A673 (cell line): ENCODE data around the gene CHORDC1. TPM values are rescaled to one million over a fixed set of nuclear protein-coding genes. Genes with fewer than 3 reads are reported as not detected.
"Not testable (repeated sequence)": the region's sequence is repeated elsewhere in the genome, so short reads cannot be mapped to it uniquely, and the experiment has no call there.

Experiments used
- BruUV-seq: library from RNA; stranded (reverse); fragments of 400-500 nt; replicated peaks from 2 replicates; lab custom pipeline; 2021; lab: Mats Ljungman, UMichigan
- CTCF ChIA-PET: fragments of 300-600 bp; sonication (Branson Sonifier 250); formaldehyde crosslinking; loops from one replicate; lab custom pipeline; 2022; ENCODE audit warnings: antibody characterized with exemption; lab: Charles Lee
- POLR2A ChIA-PET: fragments of 300-600 bp; sonication (Branson Sonifier 250); formaldehyde crosslinking; loops from one replicate; lab custom pipeline; 2022; ENCODE audit warnings: antibody characterized with exemption; ENCODE audit not compliant: low non-redundant PET; lab: Charles Lee
- DNase-seq: peaks from one replicate; pipeline ENCODE4 v3.0.0-alpha.2; 2015; ENCODE audit warnings: low spot score
- H3K27ac ChIP-seq: fragments of 200-600 bp; sonication (generic); 2 replicates; pipeline ENCODE4 v1.5.1; 2016; ENCODE audit warnings: mixed run types, low read depth, mild to moderate bottlenecking, mixed read lengths, antibody characterized with exemption, low read length; ENCODE audit not compliant: poor library complexity, severe bottlenecking
- H3K27me3 ChIP-seq: fragments of 200-600 bp; sonication (generic); replicated peaks from 2 replicates; pipeline ENCODE4 v1.6.1; 2017; ENCODE audit warnings: mixed run types, low read depth, mild to moderate bottlenecking, mixed read lengths, antibody characterized with exemption, low read length; ENCODE audit not compliant: insufficient read depth, poor library complexity
- H3K36me3 ChIP-seq: fragments of 200-600 bp; sonication (generic); 2 replicates; pipeline ENCODE4 v1.6.1; 2016; ENCODE audit warnings: mixed run types, mild to moderate bottlenecking, mixed read lengths, antibody characterized with exemption, low read length; ENCODE audit not compliant: insufficient read depth, poor library complexity, severe bottlenecking
- H3K4me1 ChIP-seq: fragments of 200-600 bp; sonication (generic); 2 replicates; pipeline ENCODE4 v1.6.1; 2017; ENCODE audit warnings: mixed run types, mild to moderate bottlenecking, mixed read lengths, antibody characterized with exemption, low read length; ENCODE audit not compliant: insufficient read depth, poor library complexity, severe bottlenecking
- H3K4me3 ChIP-seq: fragments of 200-600 bp; sonication (generic); 2 replicates; pipeline ENCODE4 v1.5.1; 2016; ENCODE audit warnings: low read depth, mixed run types, mild to moderate bottlenecking, mixed read lengths, low read length; ENCODE audit not compliant: poor library complexity, severe bottlenecking
- H3K9me3 ChIP-seq: fragments of 200-600 bp; sonication (generic); 2 replicates; pipeline ENCODE4 v1.6.1; 2016; ENCODE audit warnings: mixed run types, low read depth, mild to moderate bottlenecking, mixed read lengths, antibody characterized with exemption, low read length; ENCODE audit not compliant: poor library complexity, severe bottlenecking
- EZH2 ChIP-seq: fragments of 200-600 bp; sonication (generic); IDR thresholded peaks from 2 replicates; pipeline ENCODE4 v1.6.1; 2017; ENCODE audit warnings: borderline replicate concordance, low read depth, mild to moderate bottlenecking, mixed read lengths, antibody characterized with exemption, low read length; ENCODE audit not compliant: poor library complexity, severe bottlenecking
- intact Hi-C: fragments of 100-400 bp; cut with micrococcal nuclease; formaldehyde crosslinking; loops from one replicate; pipeline ENCODE4 v1.10.0; 2022; ENCODE audit not compliant: unreplicated experiment
- total RNA-seq: library from RNA; stranded (reverse); gene quantifications from 2 replicates; pipeline ENCODE4 v1.2.3, GENCODE V29; 2021
- TF ChIP-seq, protein P1 (sequence below): fragments of 300-800, 200-600 bp; sonication (generic); conservative IDR thresholded peaks from 2 replicates; pipeline ENCODE4 v1.5.1; 2017; ENCODE audit warnings: low read depth, mild to moderate bottlenecking, antibody characterized with exemption, low read length, moderate library complexity, mixed read lengths

The CHORDC1 gene
- total RNA-seq, 1 experiment from 2014 or later: 244 TPM

DNA sequence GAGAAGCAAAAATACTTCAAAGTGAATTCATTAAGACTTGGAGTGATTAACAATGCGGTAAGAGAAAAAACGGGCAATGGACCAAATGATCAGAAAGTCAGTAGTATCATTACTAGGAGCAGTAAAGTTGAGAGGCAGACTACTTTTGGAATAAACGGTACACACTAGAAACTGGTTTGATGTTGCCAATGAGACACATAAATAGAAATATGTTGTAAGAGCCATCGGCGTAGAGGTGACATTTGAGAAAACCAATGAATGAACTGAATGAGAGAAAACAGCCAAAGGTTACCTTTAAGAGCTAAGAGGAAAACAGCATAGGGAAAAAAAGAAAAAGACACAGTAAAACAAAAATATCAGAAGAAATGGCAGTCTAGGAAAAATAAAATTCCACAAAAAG lies 6.2 kb downstream of the CHORDC1 start:
- Histone ChIP-seq H3K36me3 (peaks cover 57% of the 10 kb centered on the region), H3K27ac (peak overlapping the region; percentile 20), H3K4me1 (peaks cover 10% of the 10 kb centered on the region), H3K9me3 (no peaks in the 10 kb centered on the region), H3K4me3 (no peak overlapping the region), H3K27me3 (no peaks in the 10 kb centered on the region)
- TF ChIP-seq, protein P1, sequence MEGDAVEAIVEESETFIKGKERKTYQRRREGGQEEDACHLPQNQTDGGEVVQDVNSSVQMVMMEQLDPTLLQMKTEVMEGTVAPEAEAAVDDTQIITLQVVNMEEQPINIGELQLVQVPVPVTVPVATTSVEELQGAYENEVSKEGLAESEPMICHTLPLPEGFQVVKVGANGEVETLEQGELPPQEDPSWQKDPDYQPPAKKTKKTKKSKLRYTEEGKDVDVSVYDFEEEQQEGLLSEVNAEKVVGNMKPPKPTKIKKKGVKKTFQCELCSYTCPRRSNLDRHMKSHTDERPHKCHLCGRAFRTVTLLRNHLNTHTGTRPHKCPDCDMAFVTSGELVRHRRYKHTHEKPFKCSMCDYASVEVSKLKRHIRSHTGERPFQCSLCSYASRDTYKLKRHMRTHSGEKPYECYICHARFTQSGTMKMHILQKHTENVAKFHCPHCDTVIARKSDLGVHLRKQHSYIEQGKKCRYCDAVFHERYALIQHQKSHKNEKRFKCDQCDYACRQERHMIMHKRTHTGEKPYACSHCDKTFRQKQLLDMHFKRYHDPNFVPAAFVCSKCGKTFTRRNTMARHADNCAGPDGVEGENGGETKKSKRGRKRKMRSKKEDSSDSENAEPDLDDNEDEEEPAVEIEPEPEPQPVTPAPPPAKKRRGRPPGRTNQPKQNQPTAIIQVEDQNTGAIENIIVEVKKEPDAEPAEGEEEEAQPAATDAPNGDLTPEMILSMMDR: no peak
- TF ChIP-seq EZH2: no peak
- BruUV-seq: no TSS peak
- DNase-seq: no peak
- POLR2A ChIA-PET: no interaction called here
- intact Hi-C loops: no loop called here
- CTCF ChIA-PET: no interaction called here

DNA sequence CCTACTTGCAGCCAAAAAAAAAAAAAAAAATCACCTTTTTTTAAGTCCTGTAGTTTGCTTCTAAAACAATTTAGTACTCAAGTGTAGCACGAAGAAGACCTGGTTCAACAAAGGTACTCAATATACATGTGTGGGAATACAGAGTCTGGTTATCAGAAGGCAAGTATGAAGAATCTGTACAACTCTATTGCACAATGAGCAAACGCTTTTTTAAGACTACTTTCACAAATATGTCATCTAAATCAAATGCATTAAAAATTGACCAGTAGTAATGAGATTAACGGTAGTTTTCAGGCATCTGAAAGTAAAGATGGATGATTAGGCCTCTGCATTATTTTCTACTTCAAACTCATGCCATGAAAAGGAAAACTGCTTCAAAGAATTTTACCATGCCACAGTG lies 9.5 kb downstream of the CHORDC1 start:
- POLR2A ChIA-PET: no interaction called here

DNA sequence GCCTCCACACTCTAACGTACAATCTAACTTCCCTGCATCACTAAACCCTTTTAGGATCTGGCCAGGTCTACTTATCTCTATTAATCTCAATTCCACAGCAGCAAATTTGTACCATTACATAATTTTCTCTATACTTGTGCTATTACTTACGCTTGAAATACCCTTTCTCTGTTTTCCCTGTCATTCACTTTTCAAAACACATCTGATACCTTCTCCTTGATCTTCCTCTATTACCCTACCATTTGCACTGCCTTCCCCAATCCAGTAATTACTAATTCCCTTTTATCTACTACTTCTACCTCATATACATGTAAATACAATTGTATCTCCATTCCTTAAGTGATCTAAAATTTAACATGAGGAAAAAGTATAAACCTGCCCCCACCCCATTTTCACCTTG lies 14.0 kb downstream of the CHORDC1 start:
- no TSS peak for BruUV-seq
- POLR2A ChIA-PET: no interaction called here
- Histone ChIP-seq H3K4me1 (peaks cover 3% of the 10 kb centered on the region), H3K36me3 (peaks cover 89% of the 10 kb centered on the region), H3K9me3 (no peaks in the 10 kb centered on the region), H3K27ac (no peak overlapping the region), H3K4me3 (no peak overlapping the region), H3K27me3 (no peaks in the 10 kb centered on the region)
- intact Hi-C loops: no loop called here
- TF ChIP-seq, protein P1: no peak
- no peak for TF ChIP-seq EZH2
- no peak for DNase-seq
- CTCF ChIA-PET: no interaction called here

More for the DNA sequence above, 9.5 kb downstream of the CHORDC1 start:
- H3K36me3 ChIP-seq: peaks cover 77% of the 10 kb centered on the region
- no peak overlapping the region for H3K4me3 ChIP-seq
- CTCF ChIA-PET: no interaction called here
- H3K27ac ChIP-seq: peak overlapping the region; percentile 4
- H3K9me3 ChIP-seq: no peaks in the 10 kb centered on the region
- TF ChIP-seq EZH2: no peak
- TF ChIP-seq, protein P1: no peak
- intact Hi-C loops: no loop called here
- no peaks in the 10 kb centered on the region for H3K27me3 ChIP-seq
- DNase-seq: no peak
- H3K4me1 ChIP-seq: peaks cover 3% of the 10 kb centered on the region
- BruUV-seq: no TSS peak

DNA sequence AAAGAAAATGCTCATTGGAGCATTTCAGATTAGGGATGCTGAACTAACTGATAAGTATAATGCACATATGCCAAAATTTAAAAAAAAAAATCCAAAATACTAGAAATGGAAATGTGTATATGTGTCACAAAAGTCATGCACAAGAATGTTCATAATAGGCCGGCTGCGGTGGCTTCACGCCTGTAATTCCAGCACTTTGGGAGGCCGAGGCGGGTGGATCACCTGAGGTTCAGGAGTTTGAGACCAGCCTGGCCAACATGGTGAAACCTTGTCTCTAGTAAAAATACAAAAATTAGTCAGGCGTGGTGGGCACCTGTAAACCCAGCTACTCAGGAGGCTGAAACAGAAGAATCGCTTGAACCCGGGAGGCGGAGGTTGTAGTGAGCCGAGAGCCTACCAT lies 14.9 kb downstream of the CHORDC1 start:
- H3K4me1 ChIP-seq, CTCF ChIA-PET, H3K27ac ChIP-seq, H3K9me3 ChIP-seq, DNase-seq, intact Hi-C loops, BruUV-seq, POLR2A ChIA-PET, H3K4me3 ChIP-seq, H3K27me3 ChIP-seq: not testable (repeated sequence)
- H3K36me3 ChIP-seq: peaks cover 89% of the 10 kb centered on the region
